Left hindlimb (tissue), 1 donor: Measurements from ENCODE around the gene FXYD7.

Source experiments
- DNase-seq: peaks from one replicate; pipeline ENCODE4 v3.0.0-alpha.2; 2018

The FXYD7 gene

DNA sequence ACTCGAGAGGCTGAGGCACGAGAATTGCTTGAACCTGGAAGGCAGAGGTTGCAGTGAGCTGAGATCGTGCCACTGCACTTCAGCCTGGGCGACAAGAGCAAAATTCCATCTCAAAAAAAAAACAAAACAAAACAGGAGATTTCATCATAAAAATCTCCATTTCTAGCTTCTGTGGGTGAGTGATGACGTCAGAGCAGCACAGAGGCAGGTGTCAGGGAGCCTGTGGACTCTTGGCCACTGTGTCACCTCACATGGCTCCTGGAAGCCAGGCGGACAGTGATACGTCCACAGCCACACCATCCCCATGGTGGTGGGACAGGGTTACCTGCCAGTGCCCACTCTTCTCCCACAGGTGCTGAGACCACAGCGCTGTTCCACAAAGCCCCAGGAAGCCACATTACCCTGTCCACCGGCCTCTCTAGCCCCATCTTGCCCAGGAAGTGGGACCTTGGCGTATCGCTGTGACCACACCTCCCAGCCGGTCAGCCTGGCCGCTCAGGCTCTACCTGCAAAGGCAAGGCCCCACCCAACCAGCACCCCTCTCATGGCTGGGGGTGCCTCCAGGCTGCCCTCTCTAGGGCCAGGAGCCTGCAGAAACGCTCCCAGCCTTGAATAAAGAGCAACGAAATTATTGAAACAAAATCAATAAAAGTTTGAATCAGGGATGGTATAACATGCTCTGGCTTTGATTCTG is 29.9 kb upstream of the FXYD7 start:
- no peak for DNase-seq

DNA sequence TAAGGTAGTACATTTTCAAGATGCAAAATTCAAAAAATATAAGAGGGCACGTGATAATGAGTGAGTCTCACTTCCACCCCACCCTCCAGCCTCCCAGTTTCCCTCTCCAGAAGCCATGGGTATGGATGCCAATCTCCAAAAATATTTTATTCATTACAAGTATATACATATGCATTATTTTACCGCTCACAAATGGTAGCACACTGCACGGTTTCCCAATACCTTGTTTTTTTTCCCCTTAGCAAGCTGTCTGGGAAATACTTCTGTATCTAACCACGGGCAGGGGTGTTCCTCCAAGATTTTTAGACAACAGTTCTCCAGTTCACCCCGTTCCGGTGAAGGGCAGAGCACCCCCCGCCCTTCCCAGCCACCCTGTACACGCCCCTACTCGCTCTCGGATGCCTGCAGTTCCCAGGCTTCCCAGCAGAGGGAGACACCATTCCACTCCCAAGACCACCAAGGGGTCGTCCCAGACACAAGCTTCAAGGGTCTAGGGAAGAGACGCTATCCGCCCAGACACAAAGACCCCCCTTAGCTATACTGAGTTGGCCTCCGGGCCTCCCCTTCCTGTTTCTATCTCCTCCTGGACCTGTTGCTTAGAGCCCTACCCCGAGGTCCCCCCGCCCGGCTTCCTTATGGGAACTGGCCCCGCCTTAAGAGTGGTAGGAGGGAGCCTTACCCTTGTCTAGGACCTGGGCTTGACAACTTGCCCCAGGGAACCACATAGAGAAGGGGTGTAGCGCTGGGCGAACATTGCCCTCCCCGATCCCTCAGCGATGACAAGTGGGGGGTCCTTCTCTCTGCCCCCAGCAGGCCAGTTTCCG is 28.5 kb upstream of the FXYD7 start:
- DNase-seq, result peak; percentile 87

DNA sequence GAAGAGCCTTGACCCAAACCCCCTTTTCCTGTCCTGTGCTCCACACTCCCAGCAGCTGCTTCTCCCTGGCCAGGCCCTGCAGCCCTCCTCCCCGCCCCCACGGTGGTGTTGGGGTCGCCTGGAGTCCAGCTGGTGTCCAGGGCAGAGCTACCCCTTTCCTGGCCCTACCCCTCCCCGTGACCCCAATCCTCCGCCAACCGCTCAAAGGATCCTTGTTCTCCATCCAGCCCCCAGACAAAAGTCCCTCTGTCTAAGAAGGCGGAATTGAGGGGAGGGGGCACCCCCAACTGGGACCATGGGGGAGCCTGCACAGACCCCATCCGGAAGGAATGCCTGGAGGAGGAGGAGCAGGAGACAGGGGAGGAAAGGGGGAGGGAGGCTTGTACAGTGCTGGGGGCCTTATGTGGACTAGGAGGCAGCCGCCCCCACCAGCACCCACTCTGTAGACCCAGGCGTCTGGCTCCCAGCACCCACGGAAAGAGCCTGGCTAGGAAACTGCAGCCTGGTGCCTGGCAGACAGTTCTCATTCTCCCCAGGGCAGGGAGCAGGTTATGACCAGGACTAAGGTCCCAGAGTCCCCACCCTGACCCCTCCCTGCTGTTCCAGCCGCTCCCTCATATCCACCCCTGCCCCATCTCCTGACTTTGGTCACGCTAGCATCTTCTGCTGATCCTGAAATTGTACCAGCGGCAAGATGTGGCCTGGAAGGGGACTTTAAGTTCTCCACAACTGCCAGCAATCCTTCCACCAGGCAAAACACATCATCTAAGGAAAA is 27.7 kb upstream of the FXYD7 start, which contains the start of gene FXYD3:
TSS of gene FXYD3 (plus strand) at position 647 of the 775 bp plus-strand sequence. CDS start 3,554 bp downstream, outside the sequence.
- DNase-seq, result peak; percentile 60

DNA sequence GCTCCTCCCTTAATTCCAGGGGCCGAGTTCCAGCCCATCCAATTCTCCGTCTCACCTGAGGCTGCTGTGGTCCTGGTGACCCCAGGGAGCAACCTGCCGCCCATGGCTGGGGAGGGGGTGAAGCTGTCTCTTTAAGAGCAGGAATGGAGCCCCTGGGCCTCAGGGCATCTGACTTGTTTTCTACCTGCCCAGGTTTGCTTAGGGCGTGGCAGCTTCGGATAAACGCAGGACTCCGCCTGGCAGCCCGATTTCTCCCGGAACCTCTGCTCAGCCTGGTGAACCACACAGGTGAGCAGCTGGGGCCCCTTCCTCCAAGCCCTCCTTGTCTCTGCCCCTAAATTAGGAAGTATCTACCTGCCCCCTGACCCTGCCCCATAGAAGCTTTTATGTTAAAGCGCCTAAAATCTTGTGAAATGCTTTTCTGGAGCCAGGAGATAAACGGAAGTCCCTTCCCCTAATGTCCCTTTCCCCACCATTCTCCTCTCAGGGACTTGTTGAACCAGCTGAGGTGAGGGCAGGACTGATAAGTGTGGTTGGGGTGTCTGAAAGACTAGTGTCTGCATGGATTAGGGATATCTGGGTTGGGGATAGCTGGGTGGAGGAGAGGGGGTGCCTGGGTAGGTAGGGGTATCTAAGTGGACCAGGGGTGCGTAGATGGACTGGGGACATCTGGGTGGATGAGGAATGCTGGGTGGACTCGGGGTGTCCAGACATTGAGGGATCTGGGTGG is 26.8 kb upstream of the FXYD7 start:
- no peak for DNase-seq

DNA sequence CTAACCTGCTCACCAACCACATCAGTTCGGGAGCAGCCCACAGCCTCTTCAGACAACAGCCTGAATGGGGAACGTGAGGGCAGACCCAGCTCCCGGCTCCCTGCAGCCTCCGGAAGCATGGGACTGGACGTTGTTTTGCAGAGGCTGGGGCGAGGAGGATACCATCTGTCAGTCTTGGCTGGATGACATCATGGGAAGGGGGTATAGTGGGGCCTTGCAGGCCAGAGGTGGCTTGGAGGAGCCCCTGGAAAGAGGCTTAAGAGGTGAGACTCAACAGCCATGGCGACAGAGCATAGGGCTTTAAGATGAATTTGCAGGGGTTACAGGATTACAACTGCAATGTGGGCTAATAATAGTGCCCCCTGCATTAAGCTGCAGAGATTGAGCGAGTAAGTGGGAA is 25.9 kb upstream of the FXYD7 start:
- no peak for DNase-seq

DNA sequence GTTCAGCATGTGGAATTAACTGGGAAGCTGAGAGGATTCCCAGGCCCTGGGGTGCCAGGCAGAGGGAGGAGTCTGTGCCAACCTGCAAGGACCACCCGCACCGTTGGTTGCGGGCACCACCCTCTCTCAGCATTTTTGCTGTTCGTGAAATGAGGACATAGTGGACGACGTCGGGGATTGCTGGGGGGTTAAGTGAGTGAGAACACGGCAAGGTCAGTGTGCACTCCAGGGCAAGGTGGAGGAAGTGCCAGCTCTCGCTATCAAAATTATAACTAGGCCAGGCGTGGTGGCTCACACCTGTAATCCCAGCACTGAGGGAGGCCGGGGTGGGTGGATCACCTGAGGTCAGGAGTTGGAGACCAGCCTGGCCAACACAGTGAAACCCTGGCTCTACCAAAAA is 25.3 kb upstream of the FXYD7 start:
- DNase-seq, result no peak

DNA sequence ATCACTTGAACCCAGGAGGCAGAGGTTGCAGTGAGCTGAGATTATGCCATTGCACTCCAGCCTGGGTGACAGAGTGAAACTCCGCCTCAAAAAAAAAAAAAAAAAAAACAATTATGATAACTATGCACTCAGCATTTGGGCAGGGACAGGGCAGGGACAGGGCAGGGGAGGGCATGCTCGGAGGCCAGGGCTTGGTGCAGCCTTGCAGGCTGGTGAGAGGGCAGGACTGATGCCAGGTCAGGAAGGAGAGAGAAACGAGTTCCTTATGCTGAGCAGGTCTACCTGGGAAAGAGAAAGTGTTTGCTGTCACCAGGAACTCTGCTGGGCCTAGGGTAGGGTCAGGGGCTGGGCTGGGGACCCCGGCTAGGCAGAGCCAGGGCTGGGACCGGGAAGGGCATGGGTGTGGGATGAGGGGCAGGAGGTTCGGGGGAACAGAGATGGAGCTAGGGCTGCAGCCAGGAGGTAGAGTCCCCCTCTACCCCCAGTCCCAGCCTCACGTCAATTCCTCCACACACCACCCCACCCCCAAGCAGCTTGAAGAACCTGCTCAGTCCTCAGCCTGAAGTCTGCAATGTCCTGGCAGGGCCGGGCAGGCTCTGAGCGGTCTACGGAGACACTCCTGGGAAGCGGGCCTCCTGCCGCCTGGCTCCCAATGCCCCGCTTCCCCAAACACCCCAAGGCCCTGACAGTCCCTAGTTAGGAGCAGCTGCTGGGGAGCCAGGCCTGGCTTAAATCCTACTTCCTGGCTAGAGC is 24.6 kb upstream of the FXYD7 start:
- no peak for DNase-seq

DNA sequence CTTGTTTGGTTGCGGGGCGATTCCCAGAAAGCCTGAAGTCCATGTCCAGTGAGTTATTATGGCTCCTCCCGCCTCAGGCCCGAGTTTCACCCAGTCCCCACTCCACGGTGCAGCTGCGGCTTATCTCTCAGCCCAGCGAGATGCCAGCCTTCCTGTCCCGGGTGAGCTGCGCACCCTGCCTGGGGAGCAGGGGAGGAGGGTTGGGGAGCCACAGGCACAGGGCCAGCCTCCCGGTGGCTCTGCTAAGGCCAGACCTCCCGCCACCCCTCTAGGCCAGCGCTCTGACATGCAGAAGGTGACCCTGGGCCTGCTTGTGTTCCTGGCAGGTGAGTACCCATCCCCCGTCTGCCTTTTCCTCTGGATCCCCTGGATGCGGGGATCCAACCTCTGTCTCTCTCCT is 24.0 kb upstream of the FXYD7 start:
- DNase-seq, result no peak

DNA sequence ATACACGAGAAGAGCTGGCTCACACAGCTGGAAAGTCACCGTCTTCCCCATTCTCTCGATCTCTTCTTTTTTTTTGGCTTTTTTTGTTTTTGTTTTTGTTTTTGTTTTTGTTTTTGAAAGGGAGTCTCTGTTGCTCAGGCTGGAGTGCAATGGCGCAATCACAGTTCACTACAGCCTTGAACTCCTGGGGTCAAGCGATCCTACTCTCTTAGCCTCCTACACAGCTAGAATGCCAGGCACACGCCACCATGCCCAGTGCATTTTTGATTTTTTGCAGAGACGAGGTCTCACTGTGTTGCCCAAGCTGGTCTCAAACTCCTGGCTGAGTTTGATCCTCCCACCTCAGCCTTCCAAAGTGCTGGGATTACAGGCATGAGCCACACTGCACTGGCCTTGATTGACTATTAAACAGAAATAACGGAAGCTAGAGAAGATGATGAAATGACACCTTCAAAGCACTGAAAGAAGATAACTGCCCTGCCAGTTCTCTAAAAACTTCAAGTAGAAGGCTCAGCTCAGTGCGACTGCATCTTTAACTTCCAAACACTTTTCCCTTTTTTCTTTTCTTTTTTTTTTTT is 23.4 kb upstream of the FXYD7 start:
- no peak for DNase-seq

DNA sequence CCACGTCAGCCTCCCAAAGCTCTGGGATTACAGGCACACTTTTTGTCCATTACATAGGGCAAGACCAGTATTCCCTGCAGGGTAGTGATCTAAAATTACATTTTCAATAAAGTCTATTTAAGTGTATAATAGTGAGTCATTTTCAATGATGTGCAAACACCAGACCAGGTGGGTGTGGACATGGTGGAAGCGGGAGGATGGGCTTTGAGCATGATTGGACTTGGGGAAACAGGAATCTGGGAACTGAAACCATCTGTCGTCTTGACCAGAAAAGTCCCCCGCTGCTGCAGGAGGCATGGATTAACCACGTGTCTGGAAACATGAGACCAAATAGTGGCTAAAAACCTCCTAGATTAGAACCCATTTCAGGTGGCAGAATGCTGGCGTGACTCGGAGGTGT is 22.6 kb upstream of the FXYD7 start:
- DNase-seq, result no peak

DNA sequence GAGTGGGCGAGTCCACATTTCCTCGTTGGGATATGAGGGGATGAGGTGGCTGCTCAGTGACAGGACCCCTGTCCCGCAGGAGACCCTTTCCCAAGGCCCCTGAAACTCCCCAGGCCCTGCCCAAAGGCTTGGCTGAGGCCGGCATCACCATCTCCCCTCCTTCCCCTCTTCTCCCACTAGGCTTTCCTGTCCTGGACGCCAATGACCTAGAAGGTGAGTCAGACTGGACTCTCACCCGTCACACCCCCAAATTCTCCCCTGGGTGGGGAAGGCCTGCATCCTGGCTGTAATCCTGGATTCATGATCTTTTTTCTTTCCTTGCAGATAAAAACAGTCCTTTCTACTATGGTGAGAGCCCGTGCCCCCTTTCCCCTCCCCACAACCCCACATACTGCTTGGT is 22.2 kb upstream of the FXYD7 start:
- DNase-seq, result no peak

DNA sequence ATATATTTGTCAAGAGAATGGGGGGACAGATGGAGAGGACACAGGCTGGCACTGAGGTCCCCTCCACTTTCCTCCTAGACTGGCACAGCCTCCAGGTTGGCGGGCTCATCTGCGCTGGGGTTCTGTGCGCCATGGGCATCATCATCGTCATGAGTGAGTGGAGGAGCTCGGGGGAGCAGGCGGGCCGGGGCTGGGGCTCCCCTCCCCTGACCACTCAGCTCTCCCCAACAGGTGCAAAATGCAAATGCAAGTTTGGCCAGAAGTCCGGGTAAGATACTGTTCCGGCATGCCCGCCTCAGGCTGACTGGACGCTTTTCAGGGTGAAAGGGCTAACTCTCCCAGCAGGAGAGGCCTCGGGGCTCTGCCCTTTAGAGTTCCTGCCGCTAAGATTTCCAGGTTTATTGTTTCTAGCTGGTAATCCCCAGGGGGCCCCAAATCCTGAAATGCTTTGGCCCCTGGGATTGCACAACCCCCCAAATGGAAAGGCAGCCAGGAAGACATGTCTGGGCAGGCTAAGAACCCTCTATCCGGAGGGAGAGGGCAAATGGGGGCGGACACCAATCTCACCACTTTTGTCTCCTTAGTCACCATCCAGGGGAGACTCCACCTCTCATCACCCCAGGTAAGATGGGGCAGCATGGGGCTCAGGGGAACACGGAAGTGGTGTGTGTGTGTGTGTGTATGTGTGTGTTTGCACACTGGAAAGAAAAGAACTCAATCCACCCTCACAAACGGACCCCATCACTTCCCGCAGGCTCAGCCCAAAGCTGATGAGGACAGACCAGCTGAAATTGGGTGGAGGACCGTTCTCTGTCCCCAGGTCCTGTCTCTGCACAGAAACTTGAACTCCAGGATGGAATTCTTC is 20.1 kb upstream of the FXYD7 start:
- DNase-seq, result no peak

DNA sequence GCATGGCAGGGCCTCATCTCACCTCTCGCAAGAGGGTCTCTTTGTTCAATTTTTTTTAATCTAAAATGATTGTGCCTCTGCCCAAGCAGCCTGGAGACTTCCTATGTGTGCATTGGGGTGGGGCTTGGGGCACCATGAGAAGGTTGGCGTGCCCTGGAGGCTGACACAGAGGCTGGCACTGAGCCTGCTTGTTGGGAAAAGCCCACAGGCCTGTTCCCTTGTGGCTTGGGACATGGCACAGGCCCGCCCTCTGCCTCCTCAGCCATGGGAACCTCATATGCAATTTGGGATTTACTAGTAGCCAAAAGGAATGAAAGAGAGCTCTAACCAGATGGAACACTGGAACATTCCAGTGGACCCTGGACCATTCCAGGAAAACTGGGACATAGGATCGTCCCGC is 19.5 kb upstream of the FXYD7 start:
- no peak for DNase-seq

DNA sequence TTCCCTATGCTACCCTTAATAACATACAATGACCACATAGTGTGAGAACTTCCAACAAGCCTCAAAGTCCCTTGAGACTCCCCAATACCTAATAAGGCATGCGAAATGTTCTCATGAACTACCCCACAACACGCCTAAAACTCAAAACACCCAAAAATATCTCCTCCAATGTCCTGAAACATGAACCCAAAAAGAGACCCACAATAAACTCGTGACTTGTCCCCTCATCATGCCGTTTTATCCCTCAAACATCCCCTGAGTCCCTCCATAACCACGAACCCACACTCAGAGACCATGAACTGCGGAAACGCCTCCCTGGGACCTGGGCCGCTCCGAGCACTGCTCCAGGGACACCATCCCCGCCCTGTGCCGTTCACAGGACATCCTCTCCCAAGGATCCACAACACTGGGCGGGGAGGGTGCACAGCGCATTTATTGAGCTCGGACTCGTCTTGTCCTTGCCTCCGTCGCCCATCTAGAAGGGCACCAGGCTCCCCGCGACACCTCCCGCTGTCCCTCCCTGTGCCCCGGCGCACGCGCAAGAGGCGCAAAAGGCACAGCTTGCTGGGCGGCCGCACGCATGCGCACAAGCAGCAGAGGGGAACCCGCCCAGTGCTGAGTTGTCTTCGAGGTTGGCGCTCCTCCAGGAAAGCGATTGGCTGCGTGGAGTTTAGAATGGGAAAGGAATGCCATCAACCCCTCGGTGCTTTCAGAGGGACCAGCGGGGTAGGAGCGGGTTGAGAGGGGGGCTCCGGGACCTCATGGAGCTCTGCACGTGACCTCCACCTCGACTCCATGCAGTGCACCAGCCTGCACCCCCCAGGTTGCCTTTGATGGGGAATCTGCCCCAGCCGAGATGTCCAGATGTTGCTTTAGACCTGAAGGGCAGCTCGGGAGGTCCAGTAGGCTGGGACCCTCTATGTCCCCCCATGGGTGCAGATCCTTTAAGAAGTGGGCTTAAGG is 18.7 kb upstream of the FXYD7 start:
- peak; percentile 96 for DNase-seq

DNA sequence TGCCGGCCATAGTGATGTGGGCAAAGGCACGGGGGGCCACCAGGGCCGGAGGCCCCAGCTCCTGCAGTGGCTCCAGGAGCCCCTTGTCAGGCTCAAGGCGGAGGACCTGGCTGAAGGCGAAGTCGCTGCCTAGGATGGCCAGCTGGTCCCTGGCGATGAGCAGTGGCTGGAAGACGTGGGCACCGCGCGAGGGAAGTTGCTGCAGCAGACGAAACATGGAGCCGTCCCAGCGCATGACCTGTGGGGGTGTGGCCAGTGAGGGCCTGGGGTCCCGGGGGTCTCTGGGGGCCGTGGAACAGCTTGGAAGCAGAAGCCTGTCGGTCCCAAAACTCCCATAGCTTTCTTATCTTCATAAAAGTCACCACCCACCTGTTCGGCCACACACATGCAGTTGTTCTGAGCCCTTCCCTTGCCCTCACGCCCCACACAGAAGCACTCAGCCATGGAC is 17.8 kb upstream of the FXYD7 start:
- no peak for DNase-seq

DNA sequence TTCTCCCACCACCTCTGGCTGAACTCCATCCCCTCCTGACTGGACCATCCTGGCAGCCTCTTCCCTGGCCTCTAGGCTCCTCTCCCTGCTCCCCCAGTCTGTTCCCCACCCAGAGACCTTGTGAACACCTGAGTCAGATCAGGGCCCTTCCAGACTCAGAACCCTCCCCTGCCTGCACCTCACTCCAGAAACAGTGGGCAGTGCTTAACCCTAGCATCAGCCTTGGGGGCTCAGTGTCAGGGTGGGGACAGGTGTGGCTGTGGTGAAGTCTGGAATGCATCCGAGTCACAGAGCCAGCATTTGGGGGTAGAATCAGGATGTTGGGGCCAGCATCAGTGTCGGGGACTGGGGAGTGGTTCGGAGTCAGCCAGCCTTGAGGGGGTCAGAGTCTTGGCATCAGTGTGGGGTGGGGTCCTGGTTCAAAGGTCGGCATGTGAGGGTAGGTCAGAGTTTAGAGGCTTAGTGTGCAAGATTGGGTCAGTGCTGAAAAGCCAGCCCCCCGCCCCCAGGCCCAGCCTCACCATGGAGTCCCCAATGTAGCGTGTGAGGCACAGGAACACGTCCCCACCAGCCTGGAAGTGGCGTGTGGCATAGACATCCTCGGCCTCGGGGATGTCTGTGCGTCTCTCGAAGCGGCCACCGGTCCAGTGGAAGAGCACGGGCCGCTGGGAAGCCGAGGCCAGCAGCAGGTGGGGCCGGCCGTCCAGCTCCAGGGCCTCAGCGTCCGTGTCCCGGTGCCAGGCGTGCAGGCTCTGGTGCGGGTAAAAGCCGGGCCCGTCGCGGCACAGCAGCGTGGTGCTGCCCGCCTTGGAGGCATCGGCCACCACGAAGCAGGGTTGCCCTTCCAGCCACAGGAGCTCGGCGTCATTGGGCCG is 17.1 kb upstream of the FXYD7 start:
- DNase-seq, result no peak

DNA sequence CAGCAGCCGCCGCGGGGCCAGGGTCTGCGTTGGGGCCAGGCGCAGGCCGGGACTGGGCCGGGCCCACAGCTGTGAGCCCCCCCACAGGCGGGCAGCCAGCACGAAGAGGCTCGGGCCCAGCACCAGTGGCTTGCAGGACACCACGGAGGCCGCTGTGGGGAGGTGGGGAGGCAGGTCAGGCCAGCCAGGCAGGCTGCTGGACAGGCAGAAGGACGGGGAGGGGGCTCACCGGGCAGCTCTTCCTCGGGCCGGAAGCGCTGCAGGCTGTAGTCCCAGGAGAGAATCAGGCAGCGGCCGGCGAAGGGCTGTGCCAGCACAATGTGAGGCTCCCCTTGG is 16.5 kb upstream of the FXYD7 start:
- no peak for DNase-seq

DNA sequence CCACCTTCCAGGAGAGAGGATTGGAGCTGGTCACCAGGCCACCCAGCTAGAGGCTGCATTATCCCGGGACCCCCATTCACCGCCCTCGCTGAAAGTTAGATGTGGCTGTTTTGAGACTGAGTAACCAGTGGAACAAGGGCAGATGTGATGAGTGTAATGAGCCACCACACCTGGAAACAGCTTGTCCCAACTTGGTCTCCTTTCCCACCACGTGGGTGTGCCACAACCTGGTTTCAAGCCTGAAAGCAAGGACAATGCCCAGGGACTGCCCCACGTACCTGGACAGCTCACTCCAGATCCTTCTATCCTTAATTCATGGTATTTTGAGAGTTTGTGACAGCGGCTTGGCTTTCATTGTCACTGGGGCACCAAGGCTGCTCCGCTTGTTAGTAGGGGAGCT is 15.2 kb upstream of the FXYD7 start:
- DNase-seq, result no peak
